MG63 (cell line): Measurements from ENCODE around the gene MIER2. TPM values are rescaled to one million over a fixed set of nuclear protein-coding genes. Genes with fewer than 3 reads are reported as not detected.
"Not testable (repeated sequence)": the region's sequence is repeated elsewhere in the genome, so short reads cannot be mapped to it uniquely, and the experiment has no call there.

Experiments used
- DNase-seq: peaks from one replicate; pipeline ENCODE4 v3.0.0-alpha.2; 2020
- H3K27me3 ChIP-seq: fragments of 250-450 bp; sonication (Bioruptor Pico); 2 replicates; pipeline ENCODE4 v1.5.1; 2020; ENCODE audit warnings: mild to moderate bottlenecking, moderate library complexity
- H3K36me3 ChIP-seq: fragments of 250-450 bp; sonication (Bioruptor Pico); 2 replicates; pipeline ENCODE4 v1.5.1; 2020; ENCODE audit warnings: mild to moderate bottlenecking, moderate library complexity
- H3K4me3 ChIP-seq: fragments of 250-450 bp; sonication (Bioruptor Pico); 2 replicates; pipeline ENCODE4 v1.5.1; 2020; ENCODE audit warnings: mild to moderate bottlenecking, moderate library complexity
- H3K9me3 ChIP-seq: fragments of 250-450 bp; sonication (Bioruptor Pico); 2 replicates; pipeline ENCODE4 v1.5.1; 2020; ENCODE audit warnings: mild to moderate bottlenecking, moderate library complexity
- total RNA-seq: library from RNA; depleted of rRNA; stranded (reverse); fragments of >200 nt; shearing (Covaris generic); gene quantifications from 2 replicates; pipeline ENCODE4 v1.2.3, GENCODE V29; 2014; ENCODE audit warnings: low replicate concordance; rRNA removed

Gene MIER2
- total RNA-seq, 1 experiment from 2014 or later, result 3.5 TPM

GRCh38 chr19:271856-272255 is 72.7 kb downstream of the MIER2 start:
- Histone ChIP-seq H3K4me3 (no peak overlapping the region), H3K9me3 (no peaks in the 10 kb centered on the region)

GRCh38 chr19:270766-271318 is 73.8 kb downstream of the MIER2 start:
- not testable (repeated sequence) for H3K36me3 ChIP-seq, H3K4me3 ChIP-seq, H3K9me3 ChIP-seq, DNase-seq
- peaks cover 13% of the 10 kb centered on the region for H3K27me3 ChIP-seq

More at GRCh38 chr19:271856-272255, 72.7 kb downstream of the MIER2 start:
- no peaks in the 10 kb centered on the region for H3K36me3 ChIP-seq
- peaks cover 3% of the 10 kb centered on the region for H3K27me3 ChIP-seq
- DNase-seq, result no peak

- DNase-seq, result no peak
- Histone ChIP-seq H3K4me3 (no peak overlapping the region), H3K9me3 (no peaks in the 10 kb centered on the region), H3K36me3 (no peaks in the 10 kb centered on the region), H3K27me3 (peaks cover 19% of the 10 kb centered on the region)
Observed at GRCh38 chr19:269241-269640, 75.4 kb downstream of the MIER2 start.

GRCh38 chr19:262125-262524 is 82.5 kb downstream of the MIER2 start:
- Histone ChIP-seq H3K9me3 (no peaks in the 10 kb centered on the region), H3K27me3 (peaks cover 19% of the 10 kb centered on the region), H3K36me3 (no peaks in the 10 kb centered on the region), H3K4me3 (no peak overlapping the region)
- DNase-seq, result no peak

- not testable (repeated sequence) for DNase-seq, H3K36me3 ChIP-seq, H3K4me3 ChIP-seq, H3K9me3 ChIP-seq
- peaks cover 12% of the 10 kb centered on the region; the same call in 1 of the 2 replicates for H3K27me3 ChIP-seq
Observed at GRCh38 chr19:256804-257203, 87.8 kb downstream of the MIER2 start.

Other genes with a start within 250 kb of the MIER2 start
- not detected in 2 replicates for gene OR4F17, start 237.7 kb downstream of the MIER2 start, total RNA-seq
- 8.3 and 22.0 TPM in 2 replicates for gene PLPP2, start 53.4 kb downstream of the MIER2 start, total RNA-seq
- gene C2CD4C, start 64.4 kb upstream of the MIER2 start, total RNA-seq, result not detected in 2 replicates
- gene SHC2, start 116.2 kb upstream of the MIER2 start, total RNA-seq, result not detected in 2 replicates
- gene MADCAM1, start 151.7 kb upstream of the MIER2 start, total RNA-seq, result not detected in 2 replicates
- 22.6 and 27.7 TPM in 2 replicates for gene TPGS1, start 162.7 kb upstream of the MIER2 start, total RNA-seq
- 46.3 and 76.3 TPM in 2 replicates for gene CDC34, start 187.0 kb upstream of the MIER2 start, total RNA-seq
- gene GZMM, start 199.3 kb upstream of the MIER2 start, total RNA-seq, result not detected in 2 replicates
- 222 and 323 TPM in 2 replicates for gene BSG, start 227.8 kb upstream of the MIER2 start, total RNA-seq
- 0.46 TPM in 1 of 2 replicates, not detected in the other for gene HCN2, start 245.1 kb upstream of the MIER2 start, total RNA-seq